ENCODE results near the gene FANCD2.

DNA sequence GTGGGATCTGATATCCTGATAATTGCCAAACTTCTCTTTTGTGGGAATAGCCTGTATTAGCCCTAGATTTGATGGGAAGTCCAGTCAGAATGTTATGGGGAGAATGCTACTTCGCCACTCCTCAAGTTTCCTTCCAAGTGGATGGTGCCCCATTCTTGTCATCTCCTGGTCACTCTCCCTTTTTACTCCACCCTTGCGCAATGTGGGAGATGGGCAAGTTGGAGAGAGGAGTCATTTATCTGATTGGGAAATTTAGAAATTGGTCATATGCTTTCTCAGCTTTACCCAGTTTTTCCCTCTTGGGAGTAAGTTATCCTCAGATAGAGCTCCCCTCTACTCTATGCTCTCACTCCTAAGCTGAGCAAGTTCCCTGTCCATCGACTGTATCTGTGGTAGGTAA is 67.4 kb downstream of the FANCD2 start:
- TF ChIP-seq, protein P1, sequence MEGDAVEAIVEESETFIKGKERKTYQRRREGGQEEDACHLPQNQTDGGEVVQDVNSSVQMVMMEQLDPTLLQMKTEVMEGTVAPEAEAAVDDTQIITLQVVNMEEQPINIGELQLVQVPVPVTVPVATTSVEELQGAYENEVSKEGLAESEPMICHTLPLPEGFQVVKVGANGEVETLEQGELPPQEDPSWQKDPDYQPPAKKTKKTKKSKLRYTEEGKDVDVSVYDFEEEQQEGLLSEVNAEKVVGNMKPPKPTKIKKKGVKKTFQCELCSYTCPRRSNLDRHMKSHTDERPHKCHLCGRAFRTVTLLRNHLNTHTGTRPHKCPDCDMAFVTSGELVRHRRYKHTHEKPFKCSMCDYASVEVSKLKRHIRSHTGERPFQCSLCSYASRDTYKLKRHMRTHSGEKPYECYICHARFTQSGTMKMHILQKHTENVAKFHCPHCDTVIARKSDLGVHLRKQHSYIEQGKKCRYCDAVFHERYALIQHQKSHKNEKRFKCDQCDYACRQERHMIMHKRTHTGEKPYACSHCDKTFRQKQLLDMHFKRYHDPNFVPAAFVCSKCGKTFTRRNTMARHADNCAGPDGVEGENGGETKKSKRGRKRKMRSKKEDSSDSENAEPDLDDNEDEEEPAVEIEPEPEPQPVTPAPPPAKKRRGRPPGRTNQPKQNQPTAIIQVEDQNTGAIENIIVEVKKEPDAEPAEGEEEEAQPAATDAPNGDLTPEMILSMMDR (conservative IDR thresholded peaks at IDR 0.05; ENCODE audit: low read depth, low read length) = no peak
- TF ChIP-seq EZH2 (IDR thresholded peaks at IDR 0.05; ENCODE audit: borderline replicate concordance, low read depth, low read length, poor library complexity, severe bottlenecking) = no peak
